Thyroid gland (tissue), 4 donors: Measurements from ENCODE around the gene OR2V2.

Experiments
- POLR2A ChIP-seq, 2 donors: fragments of 450-650 bp; IDR thresholded peaks; one replicate each; pipeline ENCODE4 v1.6.1; 2017; ENCODE audit warnings: antibody characterized with exemption in 2 of 2, mild to moderate bottlenecking in 2 of 2, moderate library complexity in 1 of 2
- TF ChIP-seq, protein P1 (sequence below), 6 experiments: fragments of 200-600 bp in 3 of 6; fragments of 450-650 bp in 3 of 6; sonication (generic) in 3 of 6; IDR thresholded peaks; one replicate each; pipeline ENCODE4 v1.5.1; 2016 to 2019; ENCODE audit warnings: antibody characterized with exemption in 6 of 6, mild to moderate bottlenecking in 2 of 6, inconsistent platforms in 1 of 6, moderate library complexity in 1 of 6

- TF ChIP-seq, protein P1, sequence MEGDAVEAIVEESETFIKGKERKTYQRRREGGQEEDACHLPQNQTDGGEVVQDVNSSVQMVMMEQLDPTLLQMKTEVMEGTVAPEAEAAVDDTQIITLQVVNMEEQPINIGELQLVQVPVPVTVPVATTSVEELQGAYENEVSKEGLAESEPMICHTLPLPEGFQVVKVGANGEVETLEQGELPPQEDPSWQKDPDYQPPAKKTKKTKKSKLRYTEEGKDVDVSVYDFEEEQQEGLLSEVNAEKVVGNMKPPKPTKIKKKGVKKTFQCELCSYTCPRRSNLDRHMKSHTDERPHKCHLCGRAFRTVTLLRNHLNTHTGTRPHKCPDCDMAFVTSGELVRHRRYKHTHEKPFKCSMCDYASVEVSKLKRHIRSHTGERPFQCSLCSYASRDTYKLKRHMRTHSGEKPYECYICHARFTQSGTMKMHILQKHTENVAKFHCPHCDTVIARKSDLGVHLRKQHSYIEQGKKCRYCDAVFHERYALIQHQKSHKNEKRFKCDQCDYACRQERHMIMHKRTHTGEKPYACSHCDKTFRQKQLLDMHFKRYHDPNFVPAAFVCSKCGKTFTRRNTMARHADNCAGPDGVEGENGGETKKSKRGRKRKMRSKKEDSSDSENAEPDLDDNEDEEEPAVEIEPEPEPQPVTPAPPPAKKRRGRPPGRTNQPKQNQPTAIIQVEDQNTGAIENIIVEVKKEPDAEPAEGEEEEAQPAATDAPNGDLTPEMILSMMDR (IDR thresholded peaks at IDR 0.05), result no peak
- TF ChIP-seq POLR2A (IDR thresholded peaks at IDR 0.05), result no peak
Measured at GRCh38 chr5:181149355-181149754, 2.0 kb downstream of the OR2V2 start.
